Activated T-cell treated with anti-CD3 and anti-CD28 coated beads, Interleukin-2, amount 50 U/mL, for 24 hours (primary cell): ENCODE data around the gene KRT23.

Experiments used
- DNase-seq: peaks from one replicate; pipeline ENCODE4 v3.0.0-alpha.2; 2020
- H3K27ac Mint-ChIP-seq: 2 replicates; pipeline ENCODE4 v1.8.0; 2020; ENCODE audit warnings: mild to moderate bottlenecking, mixed read lengths
- H3K27me3 Mint-ChIP-seq: 2 replicates; pipeline ENCODE4 v1.8.0; 2020; ENCODE audit warnings: mixed read lengths
- H3K36me3 Mint-ChIP-seq: 2 replicates; pipeline ENCODE4 v1.8.0; 2020; ENCODE audit warnings: low read depth, mixed read lengths
- H3K4me1 Mint-ChIP-seq: 2 replicates; pipeline ENCODE4 v1.8.0; 2020; ENCODE audit warnings: low read depth, mixed read lengths
- H3K4me3 Mint-ChIP-seq: 2 replicates; pipeline ENCODE4 v1.8.0; 2020; ENCODE audit warnings: mild to moderate bottlenecking, moderate library complexity, mixed read lengths
- H3K9me3 Mint-ChIP-seq: 2 replicates; pipeline ENCODE4 v1.8.0; 2020; ENCODE audit warnings: mixed read lengths

KRT23 gene

GRCh38 chr17:40937384-40937819 is at the start of gene KRT23:
Gene KRT23 (minus strand): TSS chr17:40937646. CDS start chr17:40936603, 1,043 bp downstream.
- Mint-ChIP-seq H3K4me1 (peaks cover 3% of the 10 kb centered on the region), H3K27me3 (peaks cover 38% of the 10 kb centered on the region), H3K36me3 (no peaks in the 10 kb centered on the region), H3K27ac (no peak within 1 kb of the TSS), H3K9me3 (no peaks in the 10 kb centered on the region), H3K4me3 (no peak within 1 kb of the TSS)
- DNase-seq: no peak

GRCh38 chr17:40986920-40987319 is 49.5 kb upstream of the KRT23 start:
- no peak for DNase-seq
- Mint-ChIP-seq H3K4me1 (no peaks in the 10 kb centered on the region), H3K27me3 (peaks cover 41% of the 10 kb centered on the region)

GRCh38 chr17:40984226-40984625 is 46.8 kb upstream of the KRT23 start, which contains the start of gene KRT40:
Gene KRT40 (minus strand): TSS chr17:40984326. CDS start chr17:40984273, 53 bp downstream.
- no peaks in the 10 kb centered on the region for H3K4me1 Mint-ChIP-seq
- H3K27ac Mint-ChIP-seq: no peak within 1 kb of the TSS
- H3K27me3 Mint-ChIP-seq: peaks cover 35% of the 10 kb centered on the region
- DNase-seq: no peak
- no peak within 1 kb of the TSS for H3K4me3 Mint-ChIP-seq
- H3K9me3 Mint-ChIP-seq: no peaks in the 10 kb centered on the region
- H3K36me3 Mint-ChIP-seq: no peaks in the 10 kb centered on the region

More at GRCh38 chr17:40986920-40987319, 49.5 kb upstream of the KRT23 start:
- Mint-ChIP-seq H3K9me3 (no peaks in the 10 kb centered on the region), H3K36me3 (no peaks in the 10 kb centered on the region), H3K4me3 (no peak overlapping the region), H3K27ac (no peak overlapping the region)

GRCh38 chr17:40981115-40981514 is 43.7 kb upstream of the KRT23 start:
- no peak overlapping the region for H3K27ac Mint-ChIP-seq
- no peaks in the 10 kb centered on the region for H3K4me1 Mint-ChIP-seq
- no peaks in the 10 kb centered on the region for H3K36me3 Mint-ChIP-seq
- H3K4me3 Mint-ChIP-seq: no peak overlapping the region
- peaks cover 28% of the 10 kb centered on the region for H3K27me3 Mint-ChIP-seq
- H3K9me3 Mint-ChIP-seq: no peaks in the 10 kb centered on the region
- DNase-seq: no peak

DNA sequence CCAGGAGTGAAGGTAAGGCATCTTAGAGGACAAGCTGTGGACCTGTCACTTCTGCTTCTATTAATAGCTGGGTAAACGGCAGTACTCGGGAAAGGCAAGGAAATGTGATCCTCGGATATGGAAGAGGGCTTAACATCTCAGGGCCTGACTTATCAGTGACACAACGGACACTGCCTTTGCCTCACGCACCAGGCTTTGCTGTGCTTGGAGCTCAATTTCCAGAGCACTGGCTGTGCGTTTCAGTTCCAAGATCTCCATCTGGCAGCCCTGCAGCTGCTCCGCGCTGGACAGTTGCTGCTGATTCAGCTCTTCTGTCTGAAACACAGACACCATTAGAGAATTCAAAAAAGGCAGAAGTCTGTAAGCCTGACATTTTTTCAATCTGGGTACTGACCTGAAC is 43.1 kb upstream of the KRT23 start:
- no peaks in the 10 kb centered on the region for H3K9me3 Mint-ChIP-seq
- no peak overlapping the region for H3K27ac Mint-ChIP-seq
- H3K27me3 Mint-ChIP-seq: peaks cover 30% of the 10 kb centered on the region
- no peaks in the 10 kb centered on the region for H3K4me1 Mint-ChIP-seq
- H3K4me3 Mint-ChIP-seq: no peak overlapping the region
- DNase-seq: no peak
- H3K36me3 Mint-ChIP-seq: no peaks in the 10 kb centered on the region

DNA sequence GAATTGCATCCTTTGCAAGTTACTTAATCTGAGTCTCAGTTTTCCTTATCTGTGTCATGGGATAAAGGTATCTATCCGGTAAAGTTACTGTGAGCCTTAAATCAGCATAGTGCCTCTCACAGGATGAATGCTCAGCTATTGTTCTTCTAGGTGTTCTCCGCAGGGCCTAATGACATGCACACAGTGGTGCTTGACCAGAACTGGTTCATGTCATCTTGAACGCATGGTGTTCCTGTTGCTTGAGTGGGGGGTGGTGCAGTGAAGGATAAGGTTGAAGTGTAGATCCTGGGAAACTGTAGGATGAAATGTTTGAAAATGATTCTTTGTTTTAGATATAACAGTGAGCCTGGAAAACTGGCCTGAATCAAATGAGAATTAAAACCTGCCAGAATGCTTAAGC is 42.7 kb upstream of the KRT23 start:
- no peaks in the 10 kb centered on the region for H3K9me3 Mint-ChIP-seq
- H3K4me3 Mint-ChIP-seq: no peak overlapping the region
- no peaks in the 10 kb centered on the region for H3K4me1 Mint-ChIP-seq
- H3K36me3 Mint-ChIP-seq: no peaks in the 10 kb centered on the region
- H3K27ac Mint-ChIP-seq: no peak overlapping the region
- no peak for DNase-seq
- peaks cover 33% of the 10 kb centered on the region for H3K27me3 Mint-ChIP-seq

GRCh38 chr17:40978575-40979151 is 41.2 kb upstream of the KRT23 start:
- Mint-ChIP-seq H3K4me3 (no peak overlapping the region), H3K4me1 (no peaks in the 10 kb centered on the region)

DNA sequence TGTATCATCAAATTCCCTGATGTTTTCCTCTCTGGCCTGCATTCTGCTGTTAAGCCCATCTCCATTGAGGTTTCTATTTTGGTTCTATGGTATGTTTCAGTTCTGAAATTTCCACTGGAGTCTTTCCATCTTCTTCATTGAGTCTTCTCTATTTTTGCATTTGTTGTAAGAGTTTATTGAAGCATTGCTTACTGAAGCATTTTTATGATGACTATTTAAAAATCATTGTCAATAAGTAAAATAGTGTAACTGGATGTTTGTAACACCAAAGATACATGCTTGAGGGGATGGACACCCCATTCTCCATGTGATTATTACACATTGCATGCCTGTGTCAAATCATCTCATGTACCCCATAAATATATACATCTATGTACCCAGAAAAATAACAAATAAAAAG is 38.1 kb upstream of the KRT23 start:
- peaks cover 17% of the 10 kb centered on the region for H3K27me3 Mint-ChIP-seq
- H3K9me3 Mint-ChIP-seq: no peaks in the 10 kb centered on the region
- no peaks in the 10 kb centered on the region for H3K4me1 Mint-ChIP-seq
- H3K27ac Mint-ChIP-seq: no peak overlapping the region
- H3K36me3 Mint-ChIP-seq: no peaks in the 10 kb centered on the region
- no peak overlapping the region for H3K4me3 Mint-ChIP-seq
- no peak for DNase-seq

More at GRCh38 chr17:40978575-40979151, 41.2 kb upstream of the KRT23 start:
- H3K9me3 Mint-ChIP-seq: no peaks in the 10 kb centered on the region
- DNase-seq: no peak
- H3K27me3 Mint-ChIP-seq: peaks cover 30% of the 10 kb centered on the region
- no peak overlapping the region for H3K27ac Mint-ChIP-seq
- H3K36me3 Mint-ChIP-seq: no peaks in the 10 kb centered on the region

DNA sequence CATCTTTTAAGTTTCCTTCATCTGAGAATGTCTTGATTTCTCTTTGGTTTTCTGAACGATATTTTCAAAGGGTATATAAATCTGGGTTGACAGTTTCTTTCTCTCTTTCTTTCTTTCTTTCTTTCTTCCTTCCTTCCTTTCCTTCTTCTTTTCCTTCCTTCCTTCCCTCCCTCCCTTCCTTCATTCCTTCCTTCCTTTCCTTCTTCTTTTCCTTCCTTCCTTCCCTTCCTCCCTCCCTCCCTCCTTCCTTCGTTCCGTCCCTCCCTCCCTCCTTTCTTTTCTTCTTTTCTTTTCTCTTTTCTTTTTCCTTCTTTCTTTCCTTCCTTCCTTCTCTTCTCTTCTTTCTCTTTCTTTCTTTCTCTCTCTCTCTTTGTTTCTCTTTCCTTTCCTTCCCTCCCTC is 36.9 kb upstream of the KRT23 start:
- Mint-ChIP-seq H3K9me3 (no peaks in the 10 kb centered on the region), H3K27me3 (peaks cover 21% of the 10 kb centered on the region), H3K27ac (no peak overlapping the region), H3K4me1 (no peaks in the 10 kb centered on the region), H3K36me3 (no peaks in the 10 kb centered on the region), H3K4me3 (no peak overlapping the region)
- DNase-seq: no peak

DNA sequence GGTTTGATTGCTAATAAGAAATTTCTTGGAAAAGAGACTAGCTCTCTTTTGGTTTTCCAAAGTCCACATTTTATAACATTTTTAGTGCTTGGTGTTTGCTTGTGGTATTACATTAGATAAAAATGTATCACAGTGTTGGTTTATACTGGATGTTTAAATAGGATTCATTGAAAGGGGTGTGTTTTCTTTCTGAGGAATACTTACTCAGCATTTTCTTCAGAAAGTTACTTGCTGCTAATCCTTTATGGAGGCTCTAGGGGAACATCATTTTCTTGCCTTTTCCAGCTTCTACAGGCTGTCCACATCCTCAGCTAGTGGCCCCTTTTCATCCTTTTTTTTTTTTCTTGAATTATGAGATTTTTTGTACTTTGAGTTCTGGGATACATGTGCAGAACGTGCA is 30.1 kb upstream of the KRT23 start:
- H3K36me3 Mint-ChIP-seq: no peaks in the 10 kb centered on the region
- no peak overlapping the region for H3K4me3 Mint-ChIP-seq
- H3K27me3 Mint-ChIP-seq: peaks cover 36% of the 10 kb centered on the region
- DNase-seq: no peak
- H3K27ac Mint-ChIP-seq: no peak overlapping the region
- peaks cover 5% of the 10 kb centered on the region for H3K4me1 Mint-ChIP-seq
- H3K9me3 Mint-ChIP-seq: no peaks in the 10 kb centered on the region

GRCh38 chr17:40966848-40967247 is 29.4 kb upstream of the KRT23 start, which contains the start of gene KRT39:
Gene KRT39 (minus strand): TSS chr17:40966948. CDS start chr17:40966856, 92 bp downstream.
- H3K36me3 Mint-ChIP-seq: no peaks in the 10 kb centered on the region
- H3K9me3 Mint-ChIP-seq: no peaks in the 10 kb centered on the region
- peaks cover 5% of the 10 kb centered on the region for H3K4me1 Mint-ChIP-seq
- no peak within 1 kb of the TSS for H3K27ac Mint-ChIP-seq
- no peak within 1 kb of the TSS for H3K4me3 Mint-ChIP-seq
- no peak for DNase-seq
- H3K27me3 Mint-ChIP-seq: peaks cover 41% of the 10 kb centered on the region

GRCh38 chr17:40963838-40964237 is 26.4 kb upstream of the KRT23 start:
- H3K27me3 Mint-ChIP-seq: peaks cover 42% of the 10 kb centered on the region
- no peak overlapping the region for H3K27ac Mint-ChIP-seq
- peaks cover 5% of the 10 kb centered on the region for H3K4me1 Mint-ChIP-seq
- no peak for DNase-seq
- H3K9me3 Mint-ChIP-seq: no peaks in the 10 kb centered on the region
- H3K36me3 Mint-ChIP-seq: no peaks in the 10 kb centered on the region
- H3K4me3 Mint-ChIP-seq: no peak overlapping the region

DNA sequence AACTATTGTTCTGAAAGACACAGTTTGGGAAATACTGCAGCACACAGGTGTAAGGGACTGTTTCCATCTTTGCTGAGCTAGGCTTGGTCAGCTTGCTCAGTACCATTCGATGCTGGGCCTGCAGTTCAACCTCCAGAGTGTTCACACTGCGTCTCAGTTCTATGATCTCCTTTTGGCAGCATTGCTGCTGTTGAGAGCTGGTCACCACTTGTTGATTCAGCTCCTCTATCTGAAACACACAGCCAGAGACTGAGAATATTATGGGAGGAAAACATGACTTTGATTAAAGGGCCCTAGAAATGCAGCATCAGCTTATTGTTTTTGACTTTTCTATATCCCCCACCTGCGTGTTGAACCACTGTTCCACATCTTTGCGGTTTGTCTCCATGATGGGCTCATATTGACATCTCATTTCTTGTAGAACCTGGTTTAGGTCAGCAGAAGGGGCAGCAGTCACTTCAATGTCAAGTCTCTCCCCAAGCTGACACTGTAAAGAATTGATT is 24.7 kb upstream of the KRT23 start:
- Mint-ChIP-seq H3K4me1 (peaks cover 5% of the 10 kb centered on the region), H3K36me3 (no peaks in the 10 kb centered on the region), H3K9me3 (no peaks in the 10 kb centered on the region), H3K4me3 (no peak overlapping the region), H3K27me3 (peaks cover 33% of the 10 kb centered on the region), H3K27ac (no peak overlapping the region)
- DNase-seq: no peak

- Mint-ChIP-seq H3K4me1 (peaks cover 5% of the 10 kb centered on the region), H3K27ac (no peak overlapping the region), H3K27me3 (peaks cover 33% of the 10 kb centered on the region), H3K36me3 (no peaks in the 10 kb centered on the region), H3K4me3 (no peak overlapping the region), H3K9me3 (no peaks in the 10 kb centered on the region)
- no peak for DNase-seq
Measured at GRCh38 chr17:40961591-40961990, 24.1 kb upstream of the KRT23 start.

- no peak overlapping the region for H3K27ac Mint-ChIP-seq
- H3K4me3 Mint-ChIP-seq: no peak overlapping the region
- H3K36me3 Mint-ChIP-seq: no peaks in the 10 kb centered on the region
- H3K27me3 Mint-ChIP-seq: peaks cover 33% of the 10 kb centered on the region
- H3K4me1 Mint-ChIP-seq: peaks cover 5% of the 10 kb centered on the region
- DNase-seq: no peak
- no peaks in the 10 kb centered on the region for H3K9me3 Mint-ChIP-seq
Measured at GRCh38 chr17:40960144-40960543, 22.7 kb upstream of the KRT23 start.
